PC-9 (cell line): ENCODE measurements around the gene SH3RF3. TPM values are rescaled to one million over a fixed set of nuclear protein-coding genes. Genes with fewer than 3 reads are reported as not detected.

Experiments
- BruUV-seq: library from RNA; stranded (reverse); fragments of 400-500 nt; replicated peaks from 2 replicates; lab custom pipeline; 2021; lab: Mats Ljungman, UMichigan
- CTCF ChIA-PET: fragments of 300-600 bp; sonication (Branson Sonifier 250); formaldehyde crosslinking; loops from one replicate; lab custom pipeline; 2022; ENCODE audit warnings: antibody characterized with exemption; lab: Charles Lee
- POLR2A ChIA-PET: fragments of 300-600 bp; sonication (Branson Sonifier 250); formaldehyde crosslinking; loops from one replicate; lab custom pipeline; 2022; ENCODE audit warnings: antibody characterized with exemption; ENCODE audit not compliant: unreplicated experiment; lab: Charles Lee
- DNase-seq, 2 experiments: peaks; one replicate each; pipeline versions ENCODE4 v3.0.0 to v3.0.0-alpha.2; 2015 to 2022; ENCODE audit warnings: mixed read lengths in 1 of 2
- H2AFZ ChIP-seq: fragments of 200-600 bp; sonication (generic); 2 replicates; pipeline ENCODE4 v1.8.1; 2017; ENCODE audit warnings: antibody characterized with exemption
- H3F3A ChIP-seq: fragments of 200-600 bp; sonication (generic); 2 replicates; pipeline ENCODE4 v1.8.1; 2017; ENCODE audit warnings: antibody characterized with exemption, mild to moderate bottlenecking, low read depth; ENCODE audit not compliant: insufficient read depth
- H3K27ac ChIP-seq: fragments of 200-600 bp; sonication (generic); 2 replicates; pipeline ENCODE4 v1.6.1; 2016; ENCODE audit warnings: mixed run types
- H3K27me3 ChIP-seq: fragments of 200-600 bp; sonication (generic); 2 replicates; pipeline ENCODE4 v1.6.1; 2016; ENCODE audit warnings: low read depth, mixed run types; ENCODE audit not compliant: insufficient read depth
- H3K36me3 ChIP-seq: fragments of 200-600 bp; sonication (generic); 2 replicates; pipeline ENCODE4 v1.6.1; 2016; ENCODE audit warnings: low read depth, mixed run types
- H3K4me1 ChIP-seq: fragments of 200-600 bp; sonication (generic); replicated peaks from 2 replicates; pipeline ENCODE4 v1.6.1; 2016; ENCODE audit warnings: mixed run types; ENCODE audit not compliant: insufficient read depth
- H3K4me2 ChIP-seq: fragments of 200-600 bp; sonication (generic); 2 replicates; pipeline ENCODE4 v1.6.1; 2017; ENCODE audit warnings: mixed run types
- H3K4me3 ChIP-seq: fragments of 200-600 bp; sonication (generic); 2 replicates; pipeline ENCODE4 v1.6.1; 2016; ENCODE audit warnings: mixed run types
- H3K79me2 ChIP-seq: fragments of 200-600 bp; sonication (generic); 2 replicates; pipeline ENCODE4 v1.6.1; 2017; ENCODE audit warnings: low read depth, mixed run types
- H3K9me2 ChIP-seq: fragments of 200-600 bp; sonication (generic); 2 replicates; pipeline ENCODE4 v1.8.1; 2017; ENCODE audit warnings: mild to moderate bottlenecking; ENCODE audit not compliant: insufficient read depth
- H3K9me3 ChIP-seq: fragments of 200-600 bp; sonication (generic); 2 replicates; pipeline ENCODE4 v1.8.1; 2016; ENCODE audit warnings: low read depth; ENCODE audit not compliant: insufficient read depth
- H4K20me1 ChIP-seq: fragments of 200-600 bp; sonication (generic); 2 replicates; pipeline ENCODE4 v1.8.1; 2017; ENCODE audit not compliant: insufficient read depth
- CTCF ChIP-seq: fragments of 200-600 bp; sonication (generic); conservative IDR thresholded peaks from 2 replicates; pipeline ENCODE4 v1.6.1; 2017; ENCODE audit warnings: mixed run types, antibody characterized with exemption, mild to moderate bottlenecking, moderate library complexity
- EZH2 ChIP-seq: fragments of 200-600 bp; sonication (generic); IDR thresholded peaks from 2 replicates; pipeline ENCODE4 v1.8.0; 2017; ENCODE audit warnings: antibody characterized with exemption, low read depth
- intact Hi-C: fragments of 100-400 bp; cut with micrococcal nuclease; formaldehyde crosslinking; loops from one replicate; pipeline ENCODE4 v1.10.0; 2022; ENCODE audit not compliant: unreplicated experiment
- total RNA-seq: library from RNA; stranded (reverse); gene quantifications from 2 replicates; pipeline ENCODE4 v1.2.3, GENCODE V29; 2021

SH3RF3 gene
- total RNA-seq, 1 experiment from 2014 or later, result 6.1 TPM

- no peaks in the 10 kb centered on the region for H3K9me3 ChIP-seq
- peaks cover 11% of the 10 kb centered on the region for H4K20me1 ChIP-seq
- no peak overlapping the region for H3K4me2 ChIP-seq
- no peaks in the 10 kb centered on the region for H3K9me2 ChIP-seq
- H3K4me3 ChIP-seq, result no peak overlapping the region
- peaks cover 8% of the 10 kb centered on the region for H3K79me2 ChIP-seq
- no peak overlapping the region for H3K27ac ChIP-seq
- H3K27me3 ChIP-seq, result no peaks in the 10 kb centered on the region
- DNase-seq, result no peak
- H3K4me1 ChIP-seq, result 0 out of 2 replicates have a peak, but pooled peaks cover 6% of the 10 kb centered on the region
- no TSS peak for BruUV-seq
- H3K36me3 ChIP-seq, result no peaks in the 10 kb centered on the region
- H3F3A ChIP-seq, result no peaks in the 10 kb centered on the region
- CTCF ChIA-PET, result no interaction called here
- intact Hi-C loops, result no loop called here
- no peak for TF ChIP-seq EZH2
- no peak for TF ChIP-seq CTCF
- POLR2A ChIA-PET, result no interaction called here
- no peak overlapping the region for H2AFZ ChIP-seq
These were observed 34.0 kb downstream of the SH3RF3 start for GRCh38 chr2:109162999-109163398.

- TF ChIP-seq CTCF (no peak), EZH2 (no peak)
- intact Hi-C loops, result no loop called here
- 0 out of 2 replicates have a peak, but pooled peaks cover 12% of the 10 kb centered on the region for H3K79me2 ChIP-seq
- H3K27me3 ChIP-seq, result no peaks in the 10 kb centered on the region
- peaks cover 7% of the 10 kb centered on the region for H4K20me1 ChIP-seq
- 0 out of 2 replicates have a peak, but pooled peaks cover 6% of the 10 kb centered on the region for H3K4me1 ChIP-seq
- H3K9me3 ChIP-seq, result no peaks in the 10 kb centered on the region
- no peaks in the 10 kb centered on the region for H3K36me3 ChIP-seq
- ChIA-PET CTCF (no interaction called here), POLR2A (no interaction called here)
- H2AFZ ChIP-seq, result no peak overlapping the region
- H3F3A ChIP-seq, result no peaks in the 10 kb centered on the region
- DNase-seq, result no peak
- no peak overlapping the region for H3K4me2 ChIP-seq
- no peak overlapping the region for H3K4me3 ChIP-seq
- H3K9me2 ChIP-seq, result no peaks in the 10 kb centered on the region
- no TSS peak for BruUV-seq
- H3K27ac ChIP-seq, result no peak overlapping the region
These were observed 35.3 kb downstream of the SH3RF3 start for GRCh38 chr2:109164311-109164710.

- Histone ChIP-seq H3K9me2 (no peaks in the 10 kb centered on the region), H3K36me3 (no peaks in the 10 kb centered on the region), H3K79me2 (0 out of 2 replicates have a peak, but pooled peaks cover 12% of the 10 kb centered on the region), H3K9me3 (no peaks in the 10 kb centered on the region), H3K4me1 (0 out of 2 replicates have a peak, but pooled peaks cover 6% of the 10 kb centered on the region), H3K4me2 (no peak overlapping the region), H3F3A (no peaks in the 10 kb centered on the region), H2AFZ (no peak overlapping the region), H3K27ac (no peak overlapping the region), H4K20me1 (peaks cover 7% of the 10 kb centered on the region), H3K27me3 (no peaks in the 10 kb centered on the region), H3K4me3 (no peak overlapping the region)
- ChIA-PET CTCF (no interaction called here), POLR2A (no interaction called here)
- BruUV-seq, result no TSS peak
- no peak for TF ChIP-seq EZH2
- no peak for TF ChIP-seq CTCF
- no peak for DNase-seq
- intact Hi-C loops, result no loop called here
These were observed 35.8 kb downstream of the SH3RF3 start for GRCh38 chr2:109164739-109165221.
